ENCODE results near the gene DNASE1L2.
"Not testable (repeated sequence)": the region's sequence is repeated elsewhere in the genome, so short reads cannot be mapped to it uniquely, and the experiment has no call there.

Gene DNASE1L2

GRCh38 chr16:2203119-2203688 is 33.0 kb upstream of the DNASE1L2 start:
- DNase-seq: not testable (repeated sequence)

DNA sequence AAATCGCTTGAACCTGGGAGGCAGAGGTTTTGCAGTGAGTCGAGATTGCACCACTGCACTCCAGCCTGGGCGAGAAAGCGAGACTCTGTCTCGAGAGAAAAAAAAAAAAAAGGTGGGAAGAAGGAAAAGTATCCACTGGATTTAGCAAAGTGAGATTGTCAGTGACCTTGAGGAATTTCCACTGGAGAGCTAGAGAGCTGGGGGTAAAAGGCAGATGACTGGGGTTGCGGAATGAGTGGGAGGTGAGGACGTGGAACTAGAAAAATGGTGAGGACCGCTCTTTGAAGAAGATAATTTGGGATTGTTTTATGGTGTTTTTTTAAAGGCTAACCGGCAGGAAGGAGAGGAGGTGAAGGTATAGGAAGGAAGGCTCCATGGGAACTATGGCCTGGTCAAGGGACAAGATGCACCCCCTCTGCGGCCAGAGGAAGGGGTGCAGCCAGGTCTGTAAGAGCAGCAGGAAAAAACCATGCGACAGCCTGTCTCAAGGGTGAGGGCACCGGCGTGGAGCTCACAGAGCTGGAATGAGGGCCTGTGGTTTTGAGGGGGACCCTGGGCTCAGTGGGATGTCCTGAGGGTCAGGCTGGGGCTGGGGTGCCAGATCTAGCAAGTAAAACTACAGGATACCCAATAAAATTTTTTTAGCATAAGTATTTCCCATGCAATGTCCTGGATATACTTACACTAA is 31.7 kb upstream of the DNASE1L2 start:
- no peak for DNase-seq

DNA sequence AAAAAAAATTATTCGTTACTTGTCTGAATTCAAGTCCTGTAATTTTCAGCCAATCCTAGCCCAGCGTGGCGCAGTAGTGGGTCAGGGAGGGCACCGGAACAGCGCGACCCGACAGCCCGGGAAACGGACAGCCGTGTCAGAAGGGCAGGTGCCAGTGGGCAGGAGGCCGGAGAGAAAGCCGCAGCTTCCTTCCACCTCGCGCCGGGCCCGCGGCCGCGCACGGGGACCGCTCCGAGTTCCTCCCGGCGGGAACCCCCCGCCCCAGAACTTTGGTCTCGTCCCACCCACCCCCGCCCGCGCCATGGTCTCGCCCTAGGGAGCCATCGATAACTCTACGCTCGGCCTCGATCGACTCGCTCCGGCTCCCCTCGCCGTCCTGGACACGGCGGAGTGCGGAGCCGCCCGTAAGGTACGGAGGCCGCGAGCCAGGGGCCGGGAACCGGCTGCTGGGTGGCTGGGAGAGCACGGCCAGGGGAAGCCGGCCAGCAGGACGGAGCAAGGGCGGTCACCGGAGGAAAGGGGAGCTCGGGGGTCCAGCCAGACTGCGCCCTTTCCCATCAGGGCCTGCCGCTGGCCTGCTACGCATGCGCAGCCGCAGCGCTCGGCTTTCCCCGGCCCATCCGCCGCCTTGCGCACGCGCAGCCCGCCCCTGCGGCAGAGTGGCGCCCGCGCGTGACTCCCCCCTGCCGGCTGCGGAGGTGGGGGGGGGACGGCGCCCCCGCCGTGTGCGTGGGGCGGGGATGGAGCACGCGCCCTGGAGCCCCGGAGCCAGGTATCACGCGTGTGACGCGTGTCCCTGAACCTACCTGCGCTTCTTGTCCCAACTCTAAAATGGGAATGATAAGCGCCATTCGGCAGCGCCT is 30.9 kb upstream of the DNASE1L2 start, which contains the start of gene MLST8:
TSS of gene MLST8 (plus strand) at position 351 of the 863 bp plus-strand sequence. CDS start 632 bp downstream, outside the sequence.
- peak; percentile 27 to 98 (median 86) for DNase-seq

GRCh38 chr16:2205967-2206313 is 30.3 kb upstream of the DNASE1L2 start:
- peak in 5 of 56 donors; percentile 59 to 84 (median 69) for DNase-seq

GRCh38 chr16:2206420-2206779 is 29.8 kb upstream of the DNASE1L2 start:
- DNase-seq: no peak

- DNase-seq: no peak
These were observed 29.3 kb upstream of the DNASE1L2 start for GRCh38 chr16:2206780-2207433.

DNA sequence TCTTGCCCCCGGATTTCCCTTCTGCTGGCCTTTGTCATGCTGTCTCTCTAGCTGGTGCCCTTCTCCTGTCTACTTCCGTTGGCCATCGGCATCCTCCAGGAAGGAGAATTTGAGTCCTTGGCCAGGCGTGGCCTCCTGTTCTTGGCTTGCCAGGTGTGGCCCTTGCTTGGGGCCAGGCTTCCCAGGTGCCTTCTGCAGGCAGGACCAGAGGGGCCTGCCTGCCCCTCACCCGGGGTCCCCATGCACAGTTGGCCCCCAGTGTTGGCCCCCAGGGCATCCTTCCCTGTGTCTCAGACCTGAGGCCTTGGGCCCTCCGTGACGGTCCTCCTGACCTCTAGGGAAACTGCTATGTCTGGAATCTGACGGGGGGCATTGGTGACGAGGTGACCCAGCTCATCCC is 28.4 kb upstream of the DNASE1L2 start:
- DNase-seq: no peak

DNA sequence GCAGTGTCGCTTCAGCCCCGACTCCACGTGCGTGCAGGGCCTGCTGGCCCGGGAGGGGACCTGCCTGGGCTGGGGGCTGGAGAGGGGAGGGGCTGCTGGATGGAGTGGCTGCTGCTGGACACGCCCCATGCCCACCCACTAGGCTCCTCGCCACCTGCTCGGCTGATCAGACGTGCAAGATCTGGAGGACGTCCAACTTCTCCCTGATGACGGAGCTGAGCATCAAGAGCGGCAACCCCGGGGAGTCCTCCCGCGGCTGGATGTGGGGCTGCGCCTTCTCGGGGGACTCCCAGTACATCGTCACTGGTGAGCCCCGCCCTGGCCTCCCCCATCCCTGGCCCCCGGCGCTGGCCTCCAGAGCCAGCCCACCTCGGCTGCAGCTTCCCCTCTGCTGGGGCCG is 27.9 kb upstream of the DNASE1L2 start:
- DNase-seq: no peak

DNA sequence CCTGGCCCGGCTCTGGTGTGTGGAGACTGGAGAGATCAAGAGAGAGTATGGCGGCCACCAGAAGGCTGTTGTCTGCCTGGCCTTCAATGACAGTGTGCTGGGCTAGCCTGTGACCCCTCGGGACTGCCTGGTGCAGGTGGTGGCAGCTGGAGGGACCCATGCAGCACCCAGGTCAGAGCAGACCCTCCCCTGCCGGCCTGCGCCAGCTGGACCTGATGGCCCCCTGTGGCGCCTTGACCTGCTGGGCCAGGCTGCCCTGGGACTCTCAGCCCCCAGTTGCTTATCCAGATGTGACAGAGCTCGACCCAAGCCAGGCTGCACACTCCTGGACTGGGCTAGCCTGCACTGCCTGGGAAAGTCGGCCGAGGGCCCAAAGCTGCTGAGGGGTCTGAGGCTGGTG is 27.5 kb upstream of the DNASE1L2 start:
- DNase-seq: no peak

- DNase-seq: no peak
These were observed 26.8 kb upstream of the DNASE1L2 start for GRCh38 chr16:2209258-2210008.

- no peak for DNase-seq
These were observed 26.3 kb upstream of the DNASE1L2 start for GRCh38 chr16:2210009-2210332.

GRCh38 chr16:2210386-2211365 is 25.6 kb upstream of the DNASE1L2 start, which contains the start of gene BRICD5:
TSS of gene BRICD5 (minus strand) at chr16:2210863. CDS start at chr16:2210833, 30 bp downstream.
- DNase-seq: no peak

DNA sequence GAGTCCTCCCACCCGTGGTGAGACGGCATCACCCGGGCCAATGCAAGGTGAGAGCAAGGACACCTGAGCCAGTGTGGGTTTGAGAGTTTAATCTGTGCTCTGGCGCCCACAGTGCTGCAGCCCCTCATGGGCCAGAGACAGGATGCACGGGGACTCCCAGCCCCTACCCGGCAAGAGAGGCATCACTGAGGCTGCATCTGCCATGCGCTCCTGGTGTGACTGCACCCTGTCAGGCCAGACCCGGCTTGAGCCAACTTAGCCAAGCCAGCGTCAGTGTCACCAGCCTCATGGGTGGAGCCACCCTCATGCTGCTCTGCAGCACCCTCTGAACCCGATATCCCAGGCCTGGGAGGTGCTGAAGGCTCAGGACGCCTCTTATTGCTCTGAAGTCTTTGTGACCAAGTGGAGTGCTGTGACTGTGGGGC is 24.3 kb upstream of the DNASE1L2 start:
- DNase-seq: no peak

DNA sequence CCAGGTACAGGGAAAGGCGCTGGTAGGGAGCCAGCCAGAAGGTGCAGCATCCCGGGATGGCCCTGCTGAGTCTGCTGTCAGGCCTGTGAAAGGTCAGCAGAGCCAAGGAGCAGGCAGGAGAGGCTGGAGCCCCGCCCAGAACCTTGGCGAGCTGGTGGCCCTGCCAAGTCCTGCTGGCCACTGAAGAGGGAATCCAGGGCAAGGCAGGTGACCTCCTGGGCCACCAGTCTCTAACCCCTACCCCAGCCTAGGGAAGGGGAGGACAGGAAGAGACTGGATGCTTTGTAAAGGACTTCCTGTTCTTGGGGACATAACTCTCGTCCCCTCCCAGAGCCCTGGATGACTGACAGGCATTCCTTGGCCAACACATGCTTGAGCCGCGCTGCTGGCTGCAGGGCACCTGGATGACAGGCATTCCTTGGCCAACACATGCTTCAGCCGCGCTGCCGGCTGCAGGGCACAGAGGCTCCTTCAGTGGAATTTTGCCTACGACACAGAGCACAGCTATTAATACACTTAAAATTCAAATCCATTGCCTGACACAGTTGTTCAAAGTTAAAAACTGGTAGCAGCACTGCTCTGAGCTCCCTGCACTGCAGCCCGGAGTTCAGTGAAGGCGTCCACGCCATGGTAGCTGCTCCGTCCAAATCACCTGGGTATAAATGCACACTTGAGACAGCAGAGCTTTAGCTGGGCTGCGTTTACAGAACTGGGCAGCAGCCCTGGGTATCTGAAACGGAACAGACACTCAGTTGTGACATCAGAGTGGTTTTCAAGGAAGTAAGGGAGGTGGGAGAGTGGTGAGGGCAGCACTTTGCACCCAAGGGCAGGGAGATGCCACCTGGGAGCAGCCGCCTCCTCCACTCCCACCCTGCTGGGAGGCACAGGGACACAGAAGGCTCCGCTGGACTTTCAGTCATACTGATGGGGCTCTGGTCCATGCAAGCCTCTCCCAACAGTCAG is 23.6 kb upstream of the DNASE1L2 start:
- DNase-seq: no peak

DNA sequence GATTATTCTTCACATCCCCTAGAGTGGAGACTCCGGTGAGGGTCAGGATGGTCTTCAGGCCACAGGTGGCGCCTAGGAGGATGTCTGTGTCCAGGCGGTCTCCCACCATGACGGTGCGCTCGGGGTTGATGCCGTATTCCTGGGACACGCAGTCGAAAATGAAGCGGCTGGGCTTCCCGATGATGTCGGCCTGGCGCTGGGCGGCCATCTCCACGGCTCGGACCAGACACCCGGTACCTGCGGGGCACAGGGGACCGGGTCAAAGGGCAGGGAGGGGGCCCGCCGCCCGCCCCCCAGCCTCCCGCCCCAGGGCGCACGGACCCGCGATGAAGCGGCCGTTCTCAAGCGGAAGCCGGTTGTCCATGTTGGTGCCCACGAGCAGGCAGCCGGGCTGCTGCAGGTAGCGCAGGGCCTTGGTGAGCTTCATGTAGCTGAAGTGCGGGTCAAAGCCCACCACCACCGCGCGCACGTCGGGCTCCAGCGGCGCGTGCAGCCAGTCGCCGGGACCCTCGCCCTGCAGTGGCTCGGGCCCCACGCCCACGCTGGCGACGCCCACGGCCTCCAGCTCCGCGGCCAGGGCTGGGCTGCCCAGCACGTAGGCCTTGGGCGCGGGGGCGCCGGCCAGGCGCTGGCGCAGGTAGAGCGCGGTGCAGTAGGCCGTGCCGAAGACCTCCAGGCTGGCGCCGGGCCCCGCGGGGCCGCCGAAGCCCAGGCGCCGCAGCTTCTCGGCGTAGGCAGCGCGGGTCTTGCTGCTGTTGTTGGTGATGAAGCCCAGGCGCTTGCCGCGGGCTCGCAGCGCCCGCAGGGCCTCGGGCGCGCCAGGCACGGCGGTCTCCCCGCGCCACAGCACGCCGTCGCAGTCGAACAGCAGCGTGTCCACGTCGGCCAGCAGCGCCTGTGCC is 22.2 kb upstream of the DNASE1L2 start:
- DNase-seq: no peak

DNA sequence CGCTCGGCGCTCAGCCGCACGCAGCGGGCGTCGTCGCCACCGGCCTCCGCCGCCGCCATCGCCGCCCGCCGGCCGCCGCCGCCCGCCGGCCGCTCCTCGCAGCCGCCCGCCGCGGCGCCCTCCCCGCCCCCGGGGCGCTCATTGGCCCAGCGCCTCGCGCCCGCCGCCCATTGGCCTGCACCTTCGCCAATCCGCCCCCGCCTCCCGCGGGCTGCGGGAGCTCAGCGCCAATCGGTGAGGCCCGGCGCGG is 21.6 kb upstream of the DNASE1L2 start, which contains the start of gene PGP:
TSS of gene PGP (minus strand) at position 122 of the 250 bp plus-strand sequence. CDS start at position 59, 63 bp downstream.
- no peak for DNase-seq

- DNase-seq: no peak
These were observed 19.9 kb upstream of the DNASE1L2 start for GRCh38 chr16:2216330-2216729.
